GM12873 (cell line): ENCODE measurements around the gene UBR7.

Source experiments
- CTCF ChIP-seq: IDR thresholded peaks from 2 replicates; pipeline ENCODE4 v1.5.1; 2012; ENCODE audit warnings: low read depth, mild to moderate bottlenecking, moderate library complexity, low read length, control low read depth; ENCODE audit not compliant: insufficient read depth; ENCODE audit errors: missing control alignments

Gene UBR7

DNA sequence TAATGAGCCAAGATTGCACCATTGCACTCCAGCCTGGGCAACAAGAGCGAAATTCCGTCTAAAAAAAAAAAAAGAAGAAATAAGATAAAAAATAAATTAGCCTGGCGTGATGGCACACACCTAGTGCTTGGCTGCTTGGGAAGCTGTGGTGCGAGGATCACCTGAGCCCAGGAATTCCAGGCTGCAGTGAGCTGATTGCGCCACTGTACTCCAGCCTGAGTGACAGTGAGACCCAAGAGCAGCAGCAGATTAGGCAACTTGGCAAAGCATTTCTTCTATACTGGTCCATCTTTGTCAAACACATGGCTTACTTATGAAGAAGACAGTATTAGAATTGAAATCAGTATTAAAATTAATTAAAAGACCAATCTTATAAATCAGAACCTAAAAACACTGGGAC is 6.5 kb upstream of the UBR7 start:
- no peak for TF ChIP-seq CTCF

GRCh38 chr14:93201155-93201704 is 5.8 kb upstream of the UBR7 start:
- TF ChIP-seq CTCF: no peak

GRCh38 chr14:93207468-93208308 is 632 bp downstream of the UBR7 start:
- TF ChIP-seq CTCF: peak; percentile 44

- TF ChIP-seq CTCF: no peak
These were observed 5.4 kb downstream of the UBR7 start for GRCh38 chr14:93212432-93212831.

- no peak for TF ChIP-seq CTCF
These were observed 7.5 kb downstream of the UBR7 start for GRCh38 chr14:93214598-93214997.

GRCh38 chr14:93219103-93219726 is 12.2 kb downstream of the UBR7 start:
- peak; percentile 78 for TF ChIP-seq CTCF

DNA sequence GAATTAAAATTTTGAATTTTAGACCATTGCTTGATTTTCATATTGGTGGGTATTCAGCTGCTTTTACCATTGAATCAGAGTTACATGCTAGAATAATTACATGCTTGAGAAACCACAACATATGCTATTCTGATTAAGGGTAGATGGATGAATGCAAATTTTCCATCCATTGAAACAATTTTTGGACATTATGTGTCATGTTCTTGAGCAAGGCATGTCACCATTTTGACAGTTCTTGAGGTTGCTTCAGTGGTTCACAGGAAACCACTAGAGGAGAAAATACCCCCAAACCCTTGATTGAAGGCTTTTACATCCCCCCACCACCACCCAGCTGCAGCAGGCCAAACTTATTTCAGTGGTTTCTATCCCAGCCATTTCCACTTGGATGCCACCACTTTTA is 13.5 kb downstream of the UBR7 start:
- TF ChIP-seq CTCF: no peak
